GM23248 (cell line): ENCODE measurements around the gene FMO3.

Experiments
- EZH2 ChIP-seq: fragments of 200-600 bp; sonication (generic); IDR thresholded peaks from 2 replicates; pipeline ENCODE4 v1.6.1; 2018; ENCODE audit warnings: antibody characterized with exemption, mild to moderate bottlenecking; ENCODE audit not compliant: insufficient read depth, poor library complexity, severe bottlenecking
- EZH2phosphoT487 ChIP-seq: fragments of 200-600 bp; sonication (generic); IDR thresholded peaks from 2 replicates; pipeline ENCODE4 v1.6.1; 2018; ENCODE audit warnings: antibody characterized with exemption, moderate library complexity, mild to moderate bottlenecking, low read depth; ENCODE audit not compliant: insufficient read depth

DNA sequence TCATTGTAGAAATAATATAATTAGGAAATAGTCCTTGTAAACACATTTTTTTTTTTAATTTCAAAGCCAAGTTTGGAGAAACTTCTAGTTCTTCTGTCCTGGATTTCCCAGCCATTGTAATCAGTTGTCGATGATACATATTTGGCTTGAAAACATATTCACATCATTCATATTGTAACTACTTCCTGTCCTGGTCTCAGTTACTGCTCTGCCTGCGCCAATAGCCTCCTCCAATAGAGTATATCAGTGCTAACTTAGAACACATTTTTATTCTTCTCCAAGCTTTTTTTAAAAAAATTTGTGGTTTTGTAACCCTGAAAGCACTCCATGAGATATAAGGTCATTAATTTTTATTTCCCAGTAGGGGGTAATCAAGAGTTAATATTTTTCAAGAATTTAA is 48.3 kb downstream of the FMO3 start:
- no peak for TF ChIP-seq EZH2
- no peak for TF ChIP-seq EZH2phosphoT487
